Keratinocyte (primary cell): Measurements from ENCODE around the gene RASD1. TPM values are rescaled to one million over a fixed set of nuclear protein-coding genes. Genes with fewer than 3 reads are reported as not detected.

ENCODE experiments used
- DNase-seq: peaks from one replicate; pipeline ENCODE4 v3.0.0-alpha.2; 2011; ENCODE audit warnings: low read depth, missing footprints, low spot score
- FAIRE-seq: peaks from 2 replicates; lab custom pipeline; 2011; peaks lifted over from hg19 to GRCh38; lab: Jason Lieb, UNC
- H2AFZ ChIP-seq: 2 replicates; pipeline ENCODE4 v1.6.0; 2012; ENCODE audit warnings: low read length, control low read depth, inconsistent platforms; ENCODE audit not compliant: control insufficient read depth
- H3K27ac ChIP-seq: 2 replicates; pipeline ENCODE4 v1.5.1; 2011; ENCODE audit warnings: low read length; ENCODE audit not compliant: control insufficient read depth, insufficient read depth
- H3K27me3 ChIP-seq: 3 replicates; pipeline ENCODE4 v1.6.0; 2011; ENCODE audit warnings: low read length; ENCODE audit not compliant: control insufficient read depth, insufficient read depth; ENCODE audit errors: extremely low read depth
- H3K36me3 ChIP-seq, 2 experiments: 2 replicates in 1 of 2; 3 replicates in 1 of 2; pipeline ENCODE4 v1.5.1; 2011; ENCODE audit warnings: low read length in 2 of 2, mild to moderate bottlenecking in 1 of 2; ENCODE audit not compliant: control insufficient read depth in 2 of 2, insufficient read depth in 2 of 2; ENCODE audit errors: extremely low read depth in 1 of 2
- H3K4me1 ChIP-seq: 3 replicates; pipeline ENCODE4 v1.5.1; 2011; ENCODE audit warnings: low read length; ENCODE audit not compliant: control insufficient read depth, insufficient read depth; ENCODE audit errors: extremely low read depth
- H3K4me2 ChIP-seq: 3 replicates; pipeline ENCODE4 v1.6.0; 2011; ENCODE audit warnings: low read depth, low read length; ENCODE audit not compliant: control insufficient read depth, insufficient read depth; ENCODE audit errors: extremely low read depth
- H3K4me3 ChIP-seq, 3 experiments: fragments of 200-600 bp in 1 of 3; sonication (generic) in 1 of 3; 2 replicates in 2 of 3; 3 replicates in 1 of 3; pipeline ENCODE4 v1.5.1; 2011 to 2016; ENCODE audit warnings: low read length in 3 of 3, mild to moderate bottlenecking in 3 of 3, control low read depth in 2 of 3, inconsistent platforms in 1 of 3, low read depth in 1 of 3, mixed read lengths in 1 of 3, mixed run types in 1 of 3, moderate library complexity in 1 of 3; ENCODE audit not compliant: control insufficient read depth in 2 of 3, insufficient read depth in 2 of 3; ENCODE audit errors: extremely low read depth in 1 of 3
- H3K79me2 ChIP-seq: 2 replicates; pipeline ENCODE4 v1.6.0; 2012; ENCODE audit warnings: low read length; ENCODE audit not compliant: control insufficient read depth, insufficient read depth
- H3K9ac ChIP-seq: 3 replicates; pipeline ENCODE4 v1.6.0; 2011; ENCODE audit warnings: low read length; ENCODE audit not compliant: control insufficient read depth, insufficient read depth; ENCODE audit errors: extremely low read depth
- H3K9me1 ChIP-seq: 3 replicates; pipeline ENCODE4 v1.6.0; 2011; ENCODE audit warnings: low read length; ENCODE audit not compliant: control insufficient read depth, insufficient read depth; ENCODE audit errors: extremely low read depth
- H3K9me3 ChIP-seq: 2 replicates; pipeline ENCODE4 v1.5.1; 2012; ENCODE audit warnings: low read depth, low read length; ENCODE audit not compliant: control insufficient read depth
- H4K20me1 ChIP-seq: 3 replicates; pipeline ENCODE4 v1.6.0; 2011; ENCODE audit warnings: low read length; ENCODE audit not compliant: control insufficient read depth, insufficient read depth; ENCODE audit errors: extremely low read depth
- CTCF ChIP-seq, 3 experiments: IDR thresholded peaks in 1 of 3; conservative IDR thresholded peaks in 1 of 3; optimal IDR thresholded peaks in 1 of 3; 2 replicates in 2 of 3; 3 replicates in 1 of 3; pipeline versions ENCODE3 to v1.5.1; 2011; ENCODE audit warnings: low read length in 3 of 3, mild to moderate bottlenecking in 3 of 3, moderate library complexity in 2 of 3, control low read depth in 1 of 3, inconsistent platforms in 1 of 3; ENCODE audit not compliant: insufficient read depth in 2 of 3; ENCODE audit errors: extremely low read depth in 1 of 3
- EZH2 ChIP-seq: IDR thresholded peaks from one replicate; pipeline ENCODE4 v1.6.1; 2012; ENCODE audit warnings: inconsistent platforms, mild to moderate bottlenecking, low read length, moderate library complexity
- dilution Hi-C: fragments of 300-500 bp; cut with MboI; formaldehyde crosslinking; loops from one replicate; pipeline ENCODE4 v1.7.0; 2020; ENCODE audit warnings: low sequenced_read_pairs; ENCODE audit not compliant: extremely low pct_ligation_motif_present
- polyA plus RNA-seq, 5 experiments: library from polyadenylated mRNA; depleted of rRNA in 3 of 5; stranded (reverse) in 3 of 5; stranded (forward) in 1 of 5; unstranded in 1 of 5; fragments of >200 nt; gene quantifications; 1 replicate in 1 of 5; 2 replicates in 3 of 5; 3 replicates in 1 of 5; pipeline versions ENCODE4 v1.2.1 to v1.2.3, GENCODE V29; 2011 to 2012; ENCODE audit warnings: missing spikeins in 2 of 5, low read depth in 1 of 5, low replicate concordance in 1 of 5

RASD1 gene
- polyA plus RNA-seq, 1 donor (not counting 4 experiments of a cell fraction or from before 2014, with no cell fraction given), result 0.20 TPM

- Histone ChIP-seq H3K36me3 (no peaks in the 10 kb centered on the region), H2AFZ (no peak overlapping the region), H3K4me3 (no peak overlapping the region), H3K9ac (no peak overlapping the region), H3K9me1 (no peaks in the 10 kb centered on the region), H3K27ac (no peak overlapping the region), H3K27me3 (peaks cover 67% of the 10 kb centered on the region), H3K9me3 (no peaks in the 10 kb centered on the region), H3K79me2 (no peaks in the 10 kb centered on the region), H3K4me1 (peaks cover 9% of the 10 kb centered on the region), H3K4me2 (no peak overlapping the region), H4K20me1 (peaks cover 4% of the 10 kb centered on the region)
- DNase-seq (no peak), FAIRE-seq (no peak)
- dilution Hi-C loops, result no loop called here
- TF ChIP-seq CTCF (optimal IDR thresholded peaks at IDR 0.05 in 1 of 3, IDR thresholded peaks at IDR 0.05 in 1 of 3, conservative IDR thresholded peaks at IDR 0.05 in 1 of 3; ENCODE audit: extremely low read depth in 1 of 3, insufficient read depth in 2 of 3, low read length in 3 of 3) (no peak), EZH2 (no peak)
Observed at GRCh38 chr17:17499402-17500145, 3.4 kb upstream of the RASD1 start.

- Histone ChIP-seq H3K79me2 (no peaks in the 10 kb centered on the region), H3K9ac (no peak overlapping the region), H3K4me3 (no peak overlapping the region), H3K4me1 (peaks cover 9% of the 10 kb centered on the region), H4K20me1 (peaks cover 3% of the 10 kb centered on the region), H3K9me3 (no peaks in the 10 kb centered on the region), H3K27me3 (peaks cover 67% of the 10 kb centered on the region), H3K27ac (no peak overlapping the region), H3K9me1 (no peaks in the 10 kb centered on the region), H3K4me2 (no peak overlapping the region), H2AFZ (no peak overlapping the region), H3K36me3 (no peaks in the 10 kb centered on the region)
- FAIRE-seq, result no peak
- TF ChIP-seq CTCF (optimal IDR thresholded peaks at IDR 0.05 in 1 of 3, IDR thresholded peaks at IDR 0.05 in 1 of 3, conservative IDR thresholded peaks at IDR 0.05 in 1 of 3; ENCODE audit: extremely low read depth in 1 of 3, insufficient read depth in 2 of 3, low read length in 3 of 3) (no peak), EZH2 (no peak)
- DNase-seq, result no peak
- dilution Hi-C loops, result no loop called here
Observed at GRCh38 chr17:17498606-17499301, 2.6 kb upstream of the RASD1 start.
